ENCODE results near the gene NPM3. TPM values are rescaled to one million over a fixed set of nuclear protein-coding genes. Genes with fewer than 3 reads are reported as not detected.
A peak's percentile ranks its signal among the peaks of the same experiment; 100 is the strongest.

Gene NPM3
- total RNA-seq, 1 donor from 2014 or later = 63.6 TPM

DNA sequence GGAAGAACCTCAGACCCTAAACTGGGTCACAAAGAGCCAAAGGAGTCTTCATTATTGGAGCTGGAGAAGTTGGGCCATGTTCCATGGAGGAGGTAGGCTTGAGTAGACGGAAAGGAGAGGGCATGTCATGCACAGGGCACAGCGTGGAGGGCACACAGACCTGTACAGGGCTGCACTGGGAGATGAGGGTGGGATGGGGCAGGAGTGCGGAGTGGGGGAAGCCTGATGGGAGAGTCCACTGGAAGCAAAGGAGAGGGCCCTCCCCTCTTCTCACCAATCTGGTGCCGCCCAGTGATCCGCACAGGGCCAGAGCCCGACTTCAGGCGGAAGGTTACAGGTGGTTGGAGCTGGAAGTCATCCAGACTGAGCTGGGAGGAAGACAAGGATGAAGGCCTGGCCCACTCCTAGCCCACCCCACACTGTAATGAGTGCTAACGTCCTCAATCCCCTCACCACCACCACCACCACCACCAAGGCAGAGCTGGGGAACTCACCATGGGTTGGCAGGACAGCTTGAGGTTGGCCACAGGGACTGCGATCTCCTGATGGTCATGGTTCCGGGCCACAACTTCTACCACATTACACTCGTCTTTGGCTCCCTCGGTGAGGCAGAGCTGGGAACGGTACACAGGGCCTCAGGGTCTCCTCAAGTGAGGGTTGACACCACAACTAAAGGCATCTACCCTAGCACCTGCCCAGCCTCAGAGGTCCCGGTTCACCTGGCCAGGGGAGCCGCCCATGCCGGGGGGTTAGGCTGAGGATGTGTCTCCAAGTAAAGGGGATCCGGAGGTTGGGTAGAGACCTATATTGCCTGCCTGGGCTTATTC, 1.0 kb downstream of the NPM3 start:
- Mint-ChIP-seq H3K36me3 (peaks cover 24% of the 10 kb centered on the region), H3K4me3 (peak overlapping the region; percentile 99), H3K27ac (peak overlapping the region; percentile 93), H3K9me3 (no peaks in the 10 kb centered on the region), H3K4me1 (ENCODE audit: unreplicated experiment) (peaks cover 46% of the 10 kb centered on the region), H3K27me3 (peaks cover 33% of the 10 kb centered on the region)
- no peak for DNase-seq (ENCODE audit: extremely low spot score, unreplicated experiment)
- TF ChIP-seq, protein P1, sequence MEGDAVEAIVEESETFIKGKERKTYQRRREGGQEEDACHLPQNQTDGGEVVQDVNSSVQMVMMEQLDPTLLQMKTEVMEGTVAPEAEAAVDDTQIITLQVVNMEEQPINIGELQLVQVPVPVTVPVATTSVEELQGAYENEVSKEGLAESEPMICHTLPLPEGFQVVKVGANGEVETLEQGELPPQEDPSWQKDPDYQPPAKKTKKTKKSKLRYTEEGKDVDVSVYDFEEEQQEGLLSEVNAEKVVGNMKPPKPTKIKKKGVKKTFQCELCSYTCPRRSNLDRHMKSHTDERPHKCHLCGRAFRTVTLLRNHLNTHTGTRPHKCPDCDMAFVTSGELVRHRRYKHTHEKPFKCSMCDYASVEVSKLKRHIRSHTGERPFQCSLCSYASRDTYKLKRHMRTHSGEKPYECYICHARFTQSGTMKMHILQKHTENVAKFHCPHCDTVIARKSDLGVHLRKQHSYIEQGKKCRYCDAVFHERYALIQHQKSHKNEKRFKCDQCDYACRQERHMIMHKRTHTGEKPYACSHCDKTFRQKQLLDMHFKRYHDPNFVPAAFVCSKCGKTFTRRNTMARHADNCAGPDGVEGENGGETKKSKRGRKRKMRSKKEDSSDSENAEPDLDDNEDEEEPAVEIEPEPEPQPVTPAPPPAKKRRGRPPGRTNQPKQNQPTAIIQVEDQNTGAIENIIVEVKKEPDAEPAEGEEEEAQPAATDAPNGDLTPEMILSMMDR (conservative IDR thresholded peaks at IDR 0.05) = no peak

DNA sequence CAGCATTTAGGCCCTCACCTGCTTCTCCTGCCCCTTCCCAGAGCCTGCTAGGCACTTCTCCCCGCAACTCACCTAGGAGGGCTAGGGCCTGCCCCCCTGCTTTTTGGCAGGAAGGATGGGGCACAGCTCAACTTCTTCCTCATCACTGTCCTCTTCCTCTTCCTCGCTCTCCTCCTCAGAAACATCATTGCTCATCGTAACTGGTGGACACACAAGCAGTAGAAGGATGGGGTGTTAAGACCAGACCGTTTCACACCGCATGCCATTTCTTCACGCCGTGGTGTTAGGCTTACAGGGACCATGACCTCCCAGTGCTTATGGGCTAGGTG, 1.6 kb downstream of the NPM3 start:
- Mint-ChIP-seq H3K27me3 (peaks cover 39% of the 10 kb centered on the region), H3K4me1 (ENCODE audit: unreplicated experiment) (peaks cover 46% of the 10 kb centered on the region), H3K27ac (no peak overlapping the region), H3K4me3 (peak overlapping the region; percentile 99), H3K9me3 (no peaks in the 10 kb centered on the region), H3K36me3 (peaks cover 22% of the 10 kb centered on the region)
- TF ChIP-seq, protein P1 (conservative IDR thresholded peaks at IDR 0.05) = no peak
- DNase-seq (ENCODE audit: extremely low spot score, unreplicated experiment) = no peak

DNA sequence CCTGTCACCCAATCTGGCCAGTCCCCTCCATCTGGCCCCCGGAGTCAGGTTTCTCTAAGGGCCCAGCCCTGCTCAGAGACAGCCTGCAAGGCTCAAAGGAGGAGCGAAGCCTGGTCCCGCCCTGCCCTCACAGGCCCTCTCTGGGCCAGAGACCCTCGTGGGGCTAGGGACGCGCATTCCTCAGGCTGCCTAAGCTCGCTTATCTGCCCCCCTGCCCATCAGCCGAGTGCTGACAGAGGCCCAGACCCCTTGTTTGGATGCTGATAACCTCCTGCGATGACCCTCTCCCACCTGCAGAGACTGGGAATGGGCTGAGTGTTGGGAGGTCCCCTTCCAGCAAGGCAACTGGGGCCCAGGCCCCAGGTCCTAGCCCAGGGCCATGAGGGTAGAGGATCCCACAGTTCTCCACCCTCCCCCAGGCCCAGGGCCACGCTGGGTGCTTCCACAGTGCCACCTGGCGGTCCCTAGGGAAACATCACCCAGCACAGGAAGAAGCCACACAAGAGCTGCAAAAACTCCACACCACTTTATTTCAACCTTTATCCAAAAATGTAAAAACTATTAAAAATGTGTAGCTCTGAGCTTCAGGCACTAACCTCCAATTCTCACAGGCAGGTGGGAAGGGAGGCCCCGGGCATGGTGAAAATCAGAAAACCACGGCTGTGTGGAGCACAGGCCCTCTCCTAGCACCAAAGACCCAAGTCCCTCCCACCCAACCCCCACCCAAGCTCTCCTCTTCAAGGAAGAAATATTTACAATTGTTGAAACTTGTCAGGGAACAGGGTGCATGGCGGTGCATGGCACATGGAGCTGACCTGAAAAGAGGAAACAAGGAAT, 2.2 kb downstream of the NPM3 start:
- H3K4me3 Mint-ChIP-seq = peak overlapping the region; percentile 99
- no peak for DNase-seq (ENCODE audit: extremely low spot score, unreplicated experiment)
- TF ChIP-seq, protein P1 (conservative IDR thresholded peaks at IDR 0.05) = peak; percentile 96
- H3K9me3 Mint-ChIP-seq = no peaks in the 10 kb centered on the region
- H3K36me3 Mint-ChIP-seq = peaks cover 21% of the 10 kb centered on the region
- no peak overlapping the region for H3K27ac Mint-ChIP-seq
- peaks cover 46% of the 10 kb centered on the region for H3K4me1 Mint-ChIP-seq (ENCODE audit: unreplicated experiment)
- peaks cover 40% of the 10 kb centered on the region for H3K27me3 Mint-ChIP-seq

DNA sequence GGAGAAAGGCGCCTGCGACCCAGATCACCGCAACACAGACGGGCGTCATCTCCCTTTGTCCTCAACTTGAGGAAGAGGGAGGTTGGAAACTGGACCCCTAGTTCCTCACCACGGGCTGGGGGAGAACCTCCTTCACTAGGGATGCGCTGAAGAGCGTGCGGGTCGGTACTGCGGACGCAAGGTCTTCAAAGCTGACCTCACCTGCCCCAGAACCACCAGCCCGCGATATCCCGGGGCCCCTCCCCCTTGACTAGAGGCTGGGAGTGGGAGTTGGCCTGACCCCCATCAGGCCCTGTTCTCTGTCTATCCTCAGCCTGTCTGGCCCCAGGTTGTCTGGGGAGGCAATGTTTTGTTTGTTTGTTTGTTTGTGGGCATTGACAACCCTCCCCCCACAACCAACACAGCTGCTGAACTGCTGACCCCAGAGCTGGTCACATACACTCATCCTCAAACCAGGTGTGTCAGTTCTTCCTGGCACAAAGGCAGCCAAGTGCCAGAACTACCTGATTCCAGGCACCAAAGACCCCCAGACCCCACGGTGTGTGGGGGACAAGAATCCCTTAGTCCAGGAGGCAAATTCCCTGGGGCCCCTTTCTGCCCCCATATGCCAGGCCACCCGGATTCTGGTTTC, 2.9 kb downstream of the NPM3 start:
- no peak for DNase-seq (ENCODE audit: extremely low spot score, unreplicated experiment)
- peaks cover 46% of the 10 kb centered on the region for H3K4me1 Mint-ChIP-seq (ENCODE audit: unreplicated experiment)
- TF ChIP-seq, protein P1 (conservative IDR thresholded peaks at IDR 0.05) = peak; percentile 15
- H3K36me3 Mint-ChIP-seq = peaks cover 18% of the 10 kb centered on the region
- H3K4me3 Mint-ChIP-seq = peak overlapping the region; percentile 77
- no peak overlapping the region for H3K27ac Mint-ChIP-seq
- peaks cover 42% of the 10 kb centered on the region for H3K27me3 Mint-ChIP-seq
- H3K9me3 Mint-ChIP-seq = no peaks in the 10 kb centered on the region

DNA sequence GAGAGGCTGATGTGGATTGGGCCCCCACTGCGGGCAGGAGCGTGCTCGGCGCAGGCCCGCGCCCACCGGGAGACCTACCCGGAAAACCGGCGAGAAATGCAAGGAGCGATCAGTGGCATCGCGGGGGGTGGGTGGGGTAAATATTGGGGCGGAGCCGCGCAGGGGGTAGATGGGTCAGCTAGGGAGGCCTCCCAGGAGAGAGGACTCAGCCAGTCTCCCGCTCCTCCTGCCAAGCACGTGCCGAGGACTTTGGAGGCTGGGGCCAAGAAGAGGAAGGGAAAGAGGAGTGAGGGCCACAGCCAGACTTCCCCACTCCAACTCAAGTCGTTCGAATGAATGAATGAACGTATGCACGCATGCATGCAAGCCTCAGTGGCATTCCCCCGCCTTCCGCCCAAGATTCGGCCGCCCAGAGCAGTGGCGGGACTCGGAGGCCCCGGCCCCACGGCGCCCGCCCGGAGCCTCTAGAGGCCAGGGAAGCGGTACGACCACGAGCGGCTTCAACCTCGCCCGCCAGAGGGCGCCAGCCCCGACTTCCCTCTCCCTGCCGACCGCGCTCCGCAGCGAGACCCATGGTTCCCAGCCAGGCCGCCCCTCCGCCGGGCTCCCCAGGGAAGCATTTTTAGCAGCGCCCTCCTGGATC, 3.6 kb downstream of the NPM3 start:
- Mint-ChIP-seq H3K4me1 (ENCODE audit: unreplicated experiment) (peaks cover 43% of the 10 kb centered on the region), H3K27ac (no peak overlapping the region), H3K4me3 (peak overlapping the region; percentile 89), H3K27me3 (peaks cover 48% of the 10 kb centered on the region), H3K9me3 (no peaks in the 10 kb centered on the region), H3K36me3 (peaks cover 18% of the 10 kb centered on the region)
- TF ChIP-seq, protein P1 (conservative IDR thresholded peaks at IDR 0.05) = peak; percentile 95
- peak; percentile 90 for DNase-seq (ENCODE audit: extremely low spot score, unreplicated experiment)
